ENCODE results near the gene TMEM175.

DNA sequence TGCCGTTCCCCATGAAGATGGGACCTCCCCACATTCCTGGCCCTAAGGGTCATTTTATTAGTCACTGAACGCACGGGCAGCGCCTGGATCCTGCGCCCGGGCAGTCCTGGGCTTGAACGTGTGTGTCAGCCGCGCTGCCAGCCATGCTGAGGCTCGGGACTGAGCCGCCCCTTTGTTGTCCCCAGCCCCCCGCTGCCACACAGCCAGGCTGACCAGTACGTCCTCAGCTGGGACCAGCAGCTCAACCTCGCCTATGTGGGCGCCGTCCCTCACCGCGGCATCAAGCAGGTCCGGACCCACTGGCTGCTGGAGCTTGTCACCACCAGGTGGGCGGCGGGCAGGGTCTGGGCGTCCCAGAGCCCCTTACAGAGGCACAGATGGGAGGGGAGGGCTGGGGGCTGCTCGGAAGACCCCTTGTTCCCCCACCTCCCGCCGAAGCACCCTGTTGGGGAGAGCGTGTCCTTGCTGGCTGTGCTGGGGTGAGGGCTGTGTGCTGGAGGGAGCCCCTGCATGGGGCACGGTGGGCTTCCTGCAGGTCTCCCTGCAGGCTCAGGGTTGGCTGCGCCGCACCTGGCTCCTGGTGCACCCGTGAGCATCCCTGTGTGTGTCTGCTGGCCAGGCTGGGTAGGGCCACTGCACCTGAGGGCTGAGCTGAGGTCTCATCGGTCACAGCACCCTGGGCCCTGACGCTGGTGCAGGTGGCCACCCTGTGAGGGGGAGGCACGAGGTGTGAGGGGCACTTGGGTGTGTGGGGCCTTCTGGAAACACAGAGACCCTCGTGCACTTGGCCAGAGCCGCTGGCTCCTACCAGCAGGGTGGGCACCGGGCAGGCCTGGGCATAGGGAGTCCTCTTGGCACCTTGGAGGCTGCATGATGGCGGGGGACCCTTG, 55.6 kb downstream of the TMEM175 start:
- TF ChIP-seq, protein P1, sequence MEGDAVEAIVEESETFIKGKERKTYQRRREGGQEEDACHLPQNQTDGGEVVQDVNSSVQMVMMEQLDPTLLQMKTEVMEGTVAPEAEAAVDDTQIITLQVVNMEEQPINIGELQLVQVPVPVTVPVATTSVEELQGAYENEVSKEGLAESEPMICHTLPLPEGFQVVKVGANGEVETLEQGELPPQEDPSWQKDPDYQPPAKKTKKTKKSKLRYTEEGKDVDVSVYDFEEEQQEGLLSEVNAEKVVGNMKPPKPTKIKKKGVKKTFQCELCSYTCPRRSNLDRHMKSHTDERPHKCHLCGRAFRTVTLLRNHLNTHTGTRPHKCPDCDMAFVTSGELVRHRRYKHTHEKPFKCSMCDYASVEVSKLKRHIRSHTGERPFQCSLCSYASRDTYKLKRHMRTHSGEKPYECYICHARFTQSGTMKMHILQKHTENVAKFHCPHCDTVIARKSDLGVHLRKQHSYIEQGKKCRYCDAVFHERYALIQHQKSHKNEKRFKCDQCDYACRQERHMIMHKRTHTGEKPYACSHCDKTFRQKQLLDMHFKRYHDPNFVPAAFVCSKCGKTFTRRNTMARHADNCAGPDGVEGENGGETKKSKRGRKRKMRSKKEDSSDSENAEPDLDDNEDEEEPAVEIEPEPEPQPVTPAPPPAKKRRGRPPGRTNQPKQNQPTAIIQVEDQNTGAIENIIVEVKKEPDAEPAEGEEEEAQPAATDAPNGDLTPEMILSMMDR (IDR thresholded peaks at IDR 0.05), result no peak
- TF ChIP-seq EZH2 (IDR thresholded peaks at IDR 0.05; ENCODE audit: borderline replicate concordance, insufficient read depth, low read depth, low read length, poor library complexity, severe bottlenecking), result no peak
